ENCODE results near the gene CDRT4. TPM values are rescaled to one million over a fixed set of nuclear protein-coding genes. Genes with fewer than 3 reads are reported as not detected.

The CDRT4 gene
- total RNA-seq, 3 donors from 2014 or later, result 3.8 to 17.4 (median 7.0) TPM

- no peaks in the 10 kb centered on the region for H3K9me3 ChIP-seq
- no peak for DNase-seq (ENCODE audit: low spot score in 2 of 2)
- H3K4me3 ChIP-seq, result no peak overlapping the region
- no peaks in the 10 kb centered on the region for H3K4me1 ChIP-seq
- intact Hi-C loops (cut with DNase I; ENCODE audit: low total_unique reads), result no loop called here
- no peaks in the 10 kb centered on the region for H3K36me3 ChIP-seq
- no peak overlapping the region for H3K27ac ChIP-seq
- no peaks in the 10 kb centered on the region for H3K27me3 ChIP-seq
- no peak for TF ChIP-seq POLR2AphosphoS5 (IDR thresholded peaks at IDR 0.05)
- TF ChIP-seq, protein P1, sequence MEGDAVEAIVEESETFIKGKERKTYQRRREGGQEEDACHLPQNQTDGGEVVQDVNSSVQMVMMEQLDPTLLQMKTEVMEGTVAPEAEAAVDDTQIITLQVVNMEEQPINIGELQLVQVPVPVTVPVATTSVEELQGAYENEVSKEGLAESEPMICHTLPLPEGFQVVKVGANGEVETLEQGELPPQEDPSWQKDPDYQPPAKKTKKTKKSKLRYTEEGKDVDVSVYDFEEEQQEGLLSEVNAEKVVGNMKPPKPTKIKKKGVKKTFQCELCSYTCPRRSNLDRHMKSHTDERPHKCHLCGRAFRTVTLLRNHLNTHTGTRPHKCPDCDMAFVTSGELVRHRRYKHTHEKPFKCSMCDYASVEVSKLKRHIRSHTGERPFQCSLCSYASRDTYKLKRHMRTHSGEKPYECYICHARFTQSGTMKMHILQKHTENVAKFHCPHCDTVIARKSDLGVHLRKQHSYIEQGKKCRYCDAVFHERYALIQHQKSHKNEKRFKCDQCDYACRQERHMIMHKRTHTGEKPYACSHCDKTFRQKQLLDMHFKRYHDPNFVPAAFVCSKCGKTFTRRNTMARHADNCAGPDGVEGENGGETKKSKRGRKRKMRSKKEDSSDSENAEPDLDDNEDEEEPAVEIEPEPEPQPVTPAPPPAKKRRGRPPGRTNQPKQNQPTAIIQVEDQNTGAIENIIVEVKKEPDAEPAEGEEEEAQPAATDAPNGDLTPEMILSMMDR (IDR thresholded peaks at IDR 0.05), result no peak
- TF ChIP-seq POLR2A (IDR thresholded peaks at IDR 0.05), result no peak
Observed at GRCh38 chr17:15494821-15495220, 27.4 kb upstream of the CDRT4 start.

GRCh38 chr17:15493693-15494035, 26.2 kb upstream of the CDRT4 start:
- H3K9me3 ChIP-seq, result no peaks in the 10 kb centered on the region
- no peaks in the 10 kb centered on the region for H3K27me3 ChIP-seq
- no peak for DNase-seq (ENCODE audit: low spot score in 2 of 2)
- intact Hi-C loops (cut with DNase I; ENCODE audit: low total_unique reads), result no loop called here
- TF ChIP-seq POLR2A (IDR thresholded peaks at IDR 0.05) (no peak), POLR2AphosphoS5 (IDR thresholded peaks at IDR 0.05) (no peak)
- TF ChIP-seq, protein P1 (IDR thresholded peaks at IDR 0.05), result no peak
- no peak overlapping the region for H3K4me3 ChIP-seq
- H3K4me1 ChIP-seq, result no peaks in the 10 kb centered on the region
- no peaks in the 10 kb centered on the region for H3K36me3 ChIP-seq
- no peak overlapping the region for H3K27ac ChIP-seq

DNA sequence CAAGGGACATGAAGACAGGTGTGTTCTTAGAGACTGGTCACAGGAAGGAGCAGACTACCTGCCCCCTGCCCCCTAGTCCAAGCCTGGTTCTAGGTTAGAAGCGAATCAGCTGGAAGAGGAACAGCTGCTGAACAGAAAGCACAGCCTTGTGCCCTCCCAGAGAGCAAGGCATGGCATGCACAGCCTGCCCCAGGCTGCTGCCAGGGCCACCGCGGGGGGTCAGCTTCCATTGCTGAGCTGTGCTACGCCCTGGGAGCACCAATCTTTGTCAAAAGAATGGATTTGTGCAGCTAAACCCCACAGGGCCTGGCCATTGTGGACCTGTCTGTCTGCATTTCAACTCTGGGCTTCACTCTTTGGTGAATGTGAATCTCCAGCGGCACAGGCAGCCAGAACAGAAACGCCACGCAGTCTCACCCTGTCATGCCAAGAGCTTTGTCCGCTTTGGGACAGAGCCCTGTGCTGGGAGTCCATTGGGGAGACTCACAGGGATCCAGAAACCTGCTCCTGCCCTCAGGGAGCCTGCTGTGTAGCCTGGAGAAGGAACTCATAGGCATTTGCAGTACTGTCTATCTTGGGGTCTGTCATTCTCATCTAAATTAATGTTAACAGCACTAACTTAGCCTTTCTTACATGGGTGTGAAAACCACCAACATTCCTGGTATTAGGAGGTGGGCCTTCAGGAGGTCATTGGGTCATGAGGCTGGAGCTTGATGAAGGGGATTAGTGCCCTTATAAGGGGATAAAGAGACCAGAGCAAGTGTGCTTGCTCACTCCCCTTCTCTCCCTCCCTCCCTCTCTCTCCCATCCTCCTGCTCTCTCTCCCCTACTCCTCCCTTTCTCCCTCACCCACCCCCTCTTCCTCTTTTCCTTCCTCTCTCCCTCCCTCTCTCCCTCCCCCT, 25.6 kb upstream of the CDRT4 start:
- H3K27me3 ChIP-seq, result no peaks in the 10 kb centered on the region
- H3K9me3 ChIP-seq, result no peaks in the 10 kb centered on the region
- no peaks in the 10 kb centered on the region for H3K36me3 ChIP-seq
- no peak overlapping the region for H3K27ac ChIP-seq
- no peak overlapping the region for H3K4me3 ChIP-seq
- no peak for DNase-seq (ENCODE audit: low spot score in 2 of 2)
- intact Hi-C loops (cut with DNase I; ENCODE audit: low total_unique reads), result no loop called here
- H3K4me1 ChIP-seq, result no peaks in the 10 kb centered on the region
- no peak for TF ChIP-seq POLR2AphosphoS5 (IDR thresholded peaks at IDR 0.05)
- TF ChIP-seq, protein P1 (IDR thresholded peaks at IDR 0.05), result no peak
- TF ChIP-seq POLR2A (IDR thresholded peaks at IDR 0.05), result no peak

DNA sequence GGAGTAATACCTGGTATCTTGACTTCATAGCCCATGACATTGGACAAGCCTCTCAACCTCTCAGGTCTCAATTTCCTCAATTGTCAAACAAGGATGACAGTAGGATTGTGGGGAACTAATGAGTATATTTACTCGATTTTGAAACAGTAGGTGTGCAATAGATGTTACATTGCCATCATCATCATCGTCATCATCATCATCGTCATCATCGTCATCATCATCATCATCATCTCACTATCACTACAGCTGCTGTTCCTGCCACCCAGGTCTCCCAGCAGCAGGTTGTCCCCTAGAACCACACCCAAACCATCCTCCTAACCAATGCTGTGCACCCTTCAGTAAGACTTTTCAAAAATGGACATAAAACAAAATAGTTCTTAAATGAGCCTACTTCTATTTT, 24.8 kb upstream of the CDRT4 start:
- intact Hi-C loops (cut with DNase I; ENCODE audit: low total_unique reads), result no loop called here
- Histone ChIP-seq H3K36me3 (no peaks in the 10 kb centered on the region), H3K4me1 (no peaks in the 10 kb centered on the region)

More for the DNA sequence above, 24.8 kb upstream of the CDRT4 start:
- Histone ChIP-seq H3K4me3 (no peak overlapping the region), H3K9me3 (no peaks in the 10 kb centered on the region), H3K27ac (no peak overlapping the region), H3K27me3 (no peaks in the 10 kb centered on the region)
- TF ChIP-seq POLR2A (IDR thresholded peaks at IDR 0.05), result no peak
- TF ChIP-seq, protein P1 (IDR thresholded peaks at IDR 0.05), result no peak
- no peak for TF ChIP-seq POLR2AphosphoS5 (IDR thresholded peaks at IDR 0.05)
- no peak for DNase-seq (ENCODE audit: low spot score in 2 of 2)
